Ovary (tissue), 9 donors: Measurements from ENCODE around the gene SAMHD1. TPM values are rescaled to one million over a fixed set of nuclear protein-coding genes. Genes with fewer than 3 reads are reported as not detected.
"Not testable (repeated sequence)": the region's sequence is repeated elsewhere in the genome, so short reads cannot be mapped to it uniquely, and the experiment has no call there.

ENCODE experiments used
- DNase-seq, 5 donors: peaks; one replicate each; pipeline ENCODE4 v3.0.0-alpha.2; 2019 to 2020
- H3K27ac ChIP-seq, 2 donors: fragments of 200-600 bp; one replicate each; pipeline versions ENCODE4 v1.5.1 to v1.8.0; 2019 to 2022
- H3K27me3 ChIP-seq: fragments of 200-600 bp; one replicate; pipeline ENCODE4 v1.8.0; 2022
- H3K36me3 ChIP-seq: fragments of 200-600 bp; sonication (generic); one replicate; pipeline ENCODE4 v1.5.1; 2019
- H3K4me1 ChIP-seq: one replicate; pipeline ENCODE4 v1.8.1; 2013; ENCODE audit warnings: mild to moderate bottlenecking, moderate library complexity; ENCODE audit not compliant: insufficient read depth
- H3K4me3 ChIP-seq: fragments of 200-600 bp; sonication (generic); one replicate; pipeline ENCODE4 v1.5.1; 2017
- H3K9me3 ChIP-seq, 2 donors: fragments of 200-600 bp in 1 of 2; sonication (generic) in 1 of 2; one replicate each; pipeline versions ENCODE4 v1.5.1 to v1.8.1; 2013 to 2019; ENCODE audit warnings: mild to moderate bottlenecking in 1 of 2, moderate library complexity in 1 of 2
- EP300 ChIP-seq: sonication (generic); formaldehyde crosslinking; IDR thresholded peaks from one replicate; pipeline ENCODE4 v1.6.1; 2017; ENCODE audit warnings: antibody characterized with exemption
- POLR2A ChIP-seq: fragments of 450-650 bp; IDR thresholded peaks from one replicate; pipeline ENCODE4 v1.6.1; 2017; ENCODE audit warnings: antibody characterized with exemption, mild to moderate bottlenecking, moderate library complexity
- WGBS, 3 donors: extraction: QIAGEN DNeasy Blood & Tissue Kit in 1 of 3; methylation state at CpG; one replicate each; pipeline versions ENCODE4 v1.1.5 to v1.1.7; 2013 to 2017; 5-methylcytosine and 5-hydroxymethylcytosine counted together
- intact Hi-C, 4 donors: fragments of 100-400 bp; cut with DNase I; formaldehyde crosslinking; loops; one replicate each; pipeline versions ENCODE4 v1.11.0 to v1.15.1; 2022 to 2023
- polyA plus RNA-seq, 2 donors: library from polyadenylated mRNA; stranded (reverse); fragments of 200-250 nt in 1 of 2; fragments of 350-450 nt in 1 of 2; fragmentation: Illumina TruSeq in 1 of 2; extraction: RNeasy Lipid Tissue Mini Kit (QIAGEN cat#74804) in 1 of 2; gene quantifications; one replicate each; pipeline ENCODE4 v1.2.3, GENCODE V29; 2013 to 2014
- total RNA-seq, 7 donors: library from RNA; depleted of rRNA in 2 of 7; stranded (reverse); fragments of >200 nt in 2 of 7; fragmentation: NEBNext Ultra II Directional in 3 of 7; extraction: Animal tissue kit (Norgen Biotek cat#: 25700) in 3 of 7; gene quantifications; one replicate each; pipeline versions ENCODE4 v1.1.0 to v1.2.4, GENCODE V29; 2016 to 2023
- TF ChIP-seq, protein P1 (sequence below), 3 donors: fragments of 450-650 bp in 2 of 3; fragments of 200-600 bp in 1 of 3; IDR thresholded peaks; one replicate each; pipeline versions ENCODE4 v1.5.1 to v1.8.0; 2016 to 2022; ENCODE audit warnings: antibody characterized with exemption in 3 of 3, mild to moderate bottlenecking in 1 of 3
- donor health status: DM: no; HTN: no; CAD: no; lungs with moderate emphysema.
- donor health status: DM: no; HTN: no; CAD: no.
- donor health status: Bipolar disorder and iron deficiency.
- donor health status: DM: yes; HTN: yes; CAD: no.
- donor health status: DM: no; HTN: no; CAD: no.
- donor health status: DM: yes; HTN: yes; CAD: no.

The SAMHD1 gene
- total and polyA plus RNA-seq, 9 donors: 25.4 to 184 (median 103) TPM

- H3K9me3 ChIP-seq: no peaks in the 10 kb centered on the region
- peak in 1 of 5 donors; percentile 7 for DNase-seq
- intact Hi-C loops: no loop called here
- H3K27me3 ChIP-seq: no peaks in the 10 kb centered on the region
- no peak overlapping the region for H3K4me3 ChIP-seq
- 77 to 87% (median 84%) methylated on average over 10 of the region's 10 CpGs for WGBS, 3 donors
- H3K4me1 ChIP-seq: no peaks in the 10 kb centered on the region
- TF ChIP-seq POLR2A (no peak), EP300 (no peak)
- TF ChIP-seq, protein P1, sequence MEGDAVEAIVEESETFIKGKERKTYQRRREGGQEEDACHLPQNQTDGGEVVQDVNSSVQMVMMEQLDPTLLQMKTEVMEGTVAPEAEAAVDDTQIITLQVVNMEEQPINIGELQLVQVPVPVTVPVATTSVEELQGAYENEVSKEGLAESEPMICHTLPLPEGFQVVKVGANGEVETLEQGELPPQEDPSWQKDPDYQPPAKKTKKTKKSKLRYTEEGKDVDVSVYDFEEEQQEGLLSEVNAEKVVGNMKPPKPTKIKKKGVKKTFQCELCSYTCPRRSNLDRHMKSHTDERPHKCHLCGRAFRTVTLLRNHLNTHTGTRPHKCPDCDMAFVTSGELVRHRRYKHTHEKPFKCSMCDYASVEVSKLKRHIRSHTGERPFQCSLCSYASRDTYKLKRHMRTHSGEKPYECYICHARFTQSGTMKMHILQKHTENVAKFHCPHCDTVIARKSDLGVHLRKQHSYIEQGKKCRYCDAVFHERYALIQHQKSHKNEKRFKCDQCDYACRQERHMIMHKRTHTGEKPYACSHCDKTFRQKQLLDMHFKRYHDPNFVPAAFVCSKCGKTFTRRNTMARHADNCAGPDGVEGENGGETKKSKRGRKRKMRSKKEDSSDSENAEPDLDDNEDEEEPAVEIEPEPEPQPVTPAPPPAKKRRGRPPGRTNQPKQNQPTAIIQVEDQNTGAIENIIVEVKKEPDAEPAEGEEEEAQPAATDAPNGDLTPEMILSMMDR (IDR thresholded peaks at IDR 0.05): no peak
- no peaks in the 10 kb centered on the region for H3K36me3 ChIP-seq
- no peak overlapping the region for H3K27ac ChIP-seq
Measured at GRCh38 chr20:36878941-36879340, 72.6 kb downstream of the SAMHD1 start.

- 92 to 93% (median 92%) methylated on average over 3 of the region's 3 CpGs for WGBS, 3 donors
- TF ChIP-seq, protein P1 (IDR thresholded peaks at IDR 0.05): no peak
- TF ChIP-seq POLR2A: no peak
- TF ChIP-seq EP300: no peak
- Histone ChIP-seq H3K27me3 (no peaks in the 10 kb centered on the region), H3K27ac (no peak overlapping the region), H3K9me3 (no peaks in the 10 kb centered on the region), H3K4me1 (no peaks in the 10 kb centered on the region), H3K4me3 (no peak overlapping the region), H3K36me3 (no peaks in the 10 kb centered on the region)
- DNase-seq: no peak
- intact Hi-C loops: no loop called here
Measured at GRCh38 chr20:36876473-36876833, 75.1 kb downstream of the SAMHD1 start.

DNA sequence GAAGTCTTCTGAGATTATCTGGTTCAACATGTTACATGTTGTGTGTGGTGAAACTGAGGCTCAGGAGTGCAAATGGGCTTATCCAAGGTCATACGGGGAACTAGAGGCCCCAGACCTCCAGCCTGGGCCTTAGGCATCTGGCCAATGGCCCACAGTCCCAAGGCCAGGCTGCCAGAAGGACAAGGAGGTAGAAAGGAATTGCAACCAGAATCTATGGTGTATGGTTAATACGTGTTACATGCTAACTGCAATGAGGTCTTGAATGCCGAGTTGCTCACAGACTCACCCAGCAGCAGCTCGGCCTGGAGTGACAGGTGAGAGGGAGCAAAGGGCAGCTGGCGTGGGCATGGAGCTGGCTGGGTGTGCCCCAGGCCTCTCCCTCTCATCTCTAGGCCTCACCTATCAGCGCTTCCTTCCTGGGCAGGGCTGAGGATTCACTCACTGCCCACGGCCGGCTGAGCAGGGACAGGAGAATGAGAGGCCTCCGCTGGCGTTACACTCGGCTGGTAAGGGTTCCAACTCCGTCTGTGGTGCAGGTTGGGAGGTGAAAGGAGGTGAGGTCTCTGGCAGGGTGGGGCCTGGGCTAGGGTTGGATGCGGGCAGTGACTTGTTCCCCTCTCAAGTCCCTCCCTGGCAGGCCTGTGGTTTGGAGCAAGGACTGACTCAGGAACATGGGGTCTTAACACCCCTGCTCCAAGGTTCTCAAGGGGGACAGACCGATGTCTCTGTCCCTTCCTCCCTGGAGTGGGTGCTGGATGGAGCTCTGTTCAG, 75.6 kb downstream of the SAMHD1 start, which contains the start of gene TLDC2:
Gene TLDC2, plus strand, starts transcription at position 437 of the 771 bp plus-strand sequence. Its CDS starts 37 bp downstream, at position 474.
- Histone ChIP-seq H3K9me3 (no peaks in the 10 kb centered on the region), H3K4me3 (no peak within 1 kb of the TSS), H3K27me3 (no peaks in the 10 kb centered on the region), H3K36me3 (no peaks in the 10 kb centered on the region), H3K4me1 (no peaks in the 10 kb centered on the region), H3K27ac (no peak within 1 kb of the TSS)
- peak in 1 of 5 donors; percentile 10 for DNase-seq
- TF ChIP-seq, protein P1 (IDR thresholded peaks at IDR 0.05): no peak
- no peak for TF ChIP-seq POLR2A
- intact Hi-C loops: no loop called here
- 83 to 87% (median 86%) methylated on average over 14 of the region's 14 CpGs for WGBS, 3 donors

GRCh38 chr20:36875093-36875492, 76.4 kb downstream of the SAMHD1 start:
- H3K27me3 ChIP-seq, H3K9me3 ChIP-seq, H3K27ac ChIP-seq, H3K4me3 ChIP-seq, DNase-seq, H3K4me1 ChIP-seq, intact Hi-C loops, H3K36me3 ChIP-seq: not testable (repeated sequence)
- WGBS, 3 donors: 77 to 84% (median 81%) methylated on average over 5 of the region's 5 CpGs

DNA sequence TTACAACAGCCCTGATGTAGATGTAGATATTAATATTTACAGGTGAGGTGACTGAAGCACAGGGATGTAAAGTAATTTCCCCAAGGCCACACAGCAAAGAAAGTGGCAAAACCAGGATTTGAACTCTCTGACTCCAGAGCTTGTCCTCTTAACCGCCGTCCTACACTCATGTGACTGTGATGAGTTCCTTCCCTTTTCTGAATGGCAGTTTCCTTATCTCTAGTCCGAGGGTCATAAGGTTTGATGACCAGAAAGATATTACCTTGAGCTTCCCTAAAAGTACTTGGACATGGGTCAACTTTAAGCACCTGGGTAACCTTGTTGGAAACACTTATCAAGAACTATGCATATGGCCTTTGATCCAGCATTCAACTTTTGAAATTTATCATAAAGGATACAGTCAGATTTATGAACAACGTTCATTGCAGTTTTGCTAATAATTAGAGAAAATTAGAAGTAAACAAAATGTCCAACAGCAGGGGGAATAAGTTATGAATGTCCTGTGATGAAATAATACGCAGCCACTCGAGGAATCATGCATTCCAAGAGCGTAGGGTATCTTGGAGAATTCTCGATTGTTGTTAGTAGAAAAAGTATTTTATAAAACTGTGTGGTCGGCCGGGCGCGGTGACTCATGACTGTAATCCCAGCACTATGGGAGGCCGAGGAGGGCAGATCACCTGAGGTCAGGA, 77.9 kb downstream of the SAMHD1 start:
- intact Hi-C loops: no loop called here
- Histone ChIP-seq H3K4me1 (no peaks in the 10 kb centered on the region), H3K9me3 (no peaks in the 10 kb centered on the region), H3K4me3 (no peak overlapping the region), H3K27ac (no peak overlapping the region), H3K27me3 (no peaks in the 10 kb centered on the region), H3K36me3 (no peaks in the 10 kb centered on the region)
- TF ChIP-seq, protein P1 (IDR thresholded peaks at IDR 0.05): no peak
- TF ChIP-seq EP300 (no peak), POLR2A (no peak)
- 80 to 85% (median 84%) methylated on average over 13 of the region's 13 CpGs for WGBS, 3 donors
- DNase-seq: no peak
